ENCODE measurements around the gene CAPZB.

The CAPZB gene

GRCh38 chr1:19496527-19496874, 11.2 kb upstream of the CAPZB start:
- no peak for DNase-seq

DNA sequence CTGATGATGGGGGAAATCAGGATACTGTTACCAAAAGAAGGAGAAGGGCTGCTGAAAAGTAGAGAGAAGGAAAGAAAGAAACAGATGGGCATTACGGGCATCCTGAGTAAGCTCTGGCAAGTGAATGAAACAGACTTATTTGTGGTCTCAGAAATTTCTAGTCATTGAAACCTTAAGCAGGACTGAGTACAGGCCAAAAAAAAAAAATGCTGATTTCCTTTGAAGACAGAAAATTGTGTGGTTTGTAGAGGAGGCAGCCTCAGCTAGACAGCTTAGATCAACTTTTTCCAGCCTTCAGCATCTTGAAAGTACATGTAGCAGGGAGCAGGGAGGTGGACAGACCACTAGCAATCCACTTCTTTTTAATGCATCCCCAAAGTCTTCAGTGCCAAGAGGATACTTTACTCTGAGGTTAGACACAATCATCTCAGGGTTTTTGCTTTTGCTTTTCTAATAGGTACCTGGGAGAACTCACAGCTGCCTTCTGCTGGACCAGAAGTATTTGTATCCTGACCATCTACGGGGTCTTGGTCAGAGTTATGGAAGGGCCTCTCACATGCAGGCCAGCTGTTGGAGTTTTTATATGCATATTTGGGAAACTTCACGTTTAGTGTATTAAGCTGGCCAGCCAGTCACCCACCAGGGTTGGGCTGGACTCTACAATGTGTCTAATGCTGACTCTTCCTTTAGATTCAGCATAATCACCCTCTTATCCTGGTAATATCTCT, 10.6 kb upstream of the CAPZB start:
- no peak for DNase-seq

- no peak for DNase-seq
Measured at GRCh38 chr1:19495000-19495656, 9.8 kb upstream of the CAPZB start.

GRCh38 chr1:19493547-19493946, 8.2 kb upstream of the CAPZB start:
- DNase-seq: no peak

- no peak for DNase-seq
Measured at GRCh38 chr1:19489996-19490395, 4.7 kb upstream of the CAPZB start.

DNA sequence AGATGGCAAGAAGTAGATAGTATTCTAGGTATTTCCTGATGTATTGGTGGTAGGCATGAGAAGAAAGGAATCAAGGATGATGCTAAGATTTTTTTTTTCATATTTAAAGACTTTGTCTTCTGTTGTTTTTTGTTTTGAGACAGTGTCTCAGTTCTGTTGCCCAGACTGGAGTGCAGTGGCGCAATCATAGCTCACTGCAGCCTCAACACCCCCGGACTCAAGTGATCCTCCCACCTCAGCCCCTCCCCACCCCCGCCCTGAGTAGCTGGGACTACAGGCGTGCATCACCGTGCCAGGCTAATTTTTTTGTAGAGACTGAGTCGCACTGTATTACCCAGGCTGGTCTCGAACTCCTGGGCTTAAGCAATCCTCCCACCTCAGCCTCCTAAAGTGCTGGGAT, 2.8 kb upstream of the CAPZB start:
- no peak for DNase-seq

- DNase-seq: no peak
Measured at GRCh38 chr1:19484798-19485361, 459 bp downstream of the CAPZB start.

DNA sequence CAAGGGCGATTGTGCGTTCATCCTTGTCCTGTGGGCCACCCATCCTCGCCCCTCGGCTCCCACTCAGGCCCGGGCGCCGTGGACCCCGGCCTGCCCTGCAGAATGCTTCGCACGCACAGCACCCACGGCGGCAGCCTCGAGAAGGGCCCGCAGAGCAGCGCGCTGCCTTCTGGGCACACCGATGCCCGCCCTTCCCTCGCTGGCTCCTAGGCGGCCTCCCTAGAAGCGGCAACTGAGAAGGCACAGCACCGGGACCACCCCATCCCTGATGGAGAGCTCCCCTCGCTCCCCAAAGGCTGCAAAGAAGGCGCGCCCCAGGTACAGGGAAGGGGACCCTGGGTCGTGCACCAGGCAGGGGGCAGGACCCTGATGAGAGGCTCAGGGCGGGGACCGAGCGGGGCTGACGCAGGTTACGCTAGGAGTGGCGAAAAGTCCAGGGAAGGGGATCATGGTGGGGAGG, 971 bp downstream of the CAPZB start:
- DNase-seq: no peak

- no peak for DNase-seq
Measured at GRCh38 chr1:19483691-19484090, 1.6 kb downstream of the CAPZB start.

DNA sequence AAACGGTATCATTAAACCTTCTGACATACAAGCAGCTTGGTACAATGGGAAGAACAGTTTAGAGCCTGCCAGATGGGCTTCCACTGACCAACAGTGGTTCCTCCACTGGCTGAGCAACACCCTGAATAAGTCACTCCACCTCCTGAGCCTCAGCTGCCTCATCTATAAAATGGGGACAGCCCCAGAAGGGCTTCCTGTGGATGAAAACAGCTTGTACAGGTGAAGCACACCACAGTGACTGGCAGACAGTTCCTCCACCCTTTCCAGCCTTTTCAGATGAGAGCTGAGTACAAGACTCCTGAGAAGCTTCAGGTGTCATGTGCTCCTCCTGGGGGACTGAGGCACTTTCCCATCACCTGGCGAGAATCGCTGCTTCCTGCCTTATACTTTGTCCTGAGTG, 2.1 kb downstream of the CAPZB start:
- no peak for DNase-seq

DNA sequence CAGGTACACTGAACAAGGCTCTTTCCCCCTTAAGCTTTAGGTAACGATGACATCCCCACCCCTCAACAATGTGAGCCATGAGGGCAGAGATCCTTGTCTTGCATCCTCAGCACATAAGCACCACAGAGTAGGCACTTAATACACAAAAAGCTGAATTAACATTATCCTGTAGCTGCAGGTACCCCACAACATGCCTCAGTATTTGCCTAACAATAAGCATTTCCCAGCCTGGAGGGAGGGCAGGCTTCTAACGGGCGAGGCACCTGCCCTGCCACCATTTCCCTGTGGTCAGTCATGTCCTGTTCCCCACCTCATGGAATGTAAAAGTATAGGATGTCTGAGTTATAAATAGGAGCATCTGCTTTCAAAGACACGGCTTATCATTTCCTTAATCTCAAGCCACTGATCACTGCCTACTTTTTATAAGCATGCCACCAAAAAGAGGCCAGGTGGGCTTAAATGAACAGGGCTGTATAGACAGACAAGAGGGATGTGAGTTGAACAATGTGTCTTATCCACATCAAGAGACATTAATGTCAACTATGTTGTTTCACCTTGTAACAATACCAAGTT, 3.4 kb downstream of the CAPZB start:
- DNase-seq: no peak

- no peak for DNase-seq
Measured at GRCh38 chr1:19480282-19480681, 5.1 kb downstream of the CAPZB start.

- DNase-seq: no peak
Measured at GRCh38 chr1:19479351-19480120, 5.8 kb downstream of the CAPZB start.

DNA sequence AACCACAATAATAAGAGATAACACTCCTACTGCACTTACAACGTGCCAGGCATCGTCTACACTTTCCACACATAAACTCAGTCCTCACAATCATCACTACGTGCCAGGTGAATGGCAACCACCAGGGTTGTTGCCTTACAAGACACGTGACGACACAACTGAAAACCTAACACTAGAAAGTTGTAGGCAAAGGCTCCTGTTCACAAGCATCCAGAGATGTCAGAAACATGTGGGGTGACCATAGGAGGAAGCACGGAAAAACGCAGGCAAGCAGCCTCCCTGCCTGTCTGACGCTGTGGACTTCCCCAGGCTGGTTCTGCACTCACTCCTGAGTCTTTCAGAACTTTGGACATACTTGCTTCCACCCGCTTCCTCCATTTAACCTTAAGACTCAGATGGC, 7.0 kb downstream of the CAPZB start:
- no peak for DNase-seq

- DNase-seq: no peak
Measured at GRCh38 chr1:19477284-19478249, 7.8 kb downstream of the CAPZB start.

DNA sequence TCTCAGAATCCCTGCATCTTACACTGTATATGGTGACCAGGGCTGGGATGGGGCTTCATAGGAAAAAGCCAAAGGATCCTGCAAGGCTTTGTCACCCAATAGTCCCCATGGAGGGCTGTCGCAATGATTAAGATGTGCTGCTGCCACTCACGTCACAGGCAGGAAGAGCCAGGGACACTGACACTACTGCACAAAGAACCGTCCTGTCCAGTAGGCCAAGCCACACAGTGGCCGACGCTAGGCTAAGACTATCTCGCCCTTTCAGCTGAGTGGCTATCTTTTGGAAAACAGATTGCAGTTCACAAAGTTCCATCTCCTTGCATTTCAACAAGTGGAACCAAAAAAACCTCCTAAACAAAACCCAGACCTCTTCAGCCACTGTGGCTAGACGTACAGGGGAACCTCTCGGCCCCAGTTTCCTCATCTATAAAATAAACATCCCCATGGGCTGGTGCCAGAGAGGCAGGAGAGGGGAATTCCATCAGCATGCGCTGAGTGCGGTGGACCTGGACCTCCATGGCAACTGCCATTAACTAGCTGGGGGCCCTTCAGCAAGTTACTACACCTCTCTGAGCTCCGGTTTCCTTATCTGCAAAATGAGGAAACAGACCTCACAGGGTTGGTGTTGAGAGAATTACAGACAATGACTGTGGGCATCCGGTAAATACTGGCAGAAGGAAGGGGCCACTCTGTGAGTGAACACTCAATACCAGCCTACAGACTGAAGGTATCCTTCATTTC, 8.7 kb downstream of the CAPZB start:
- DNase-seq: no peak

DNA sequence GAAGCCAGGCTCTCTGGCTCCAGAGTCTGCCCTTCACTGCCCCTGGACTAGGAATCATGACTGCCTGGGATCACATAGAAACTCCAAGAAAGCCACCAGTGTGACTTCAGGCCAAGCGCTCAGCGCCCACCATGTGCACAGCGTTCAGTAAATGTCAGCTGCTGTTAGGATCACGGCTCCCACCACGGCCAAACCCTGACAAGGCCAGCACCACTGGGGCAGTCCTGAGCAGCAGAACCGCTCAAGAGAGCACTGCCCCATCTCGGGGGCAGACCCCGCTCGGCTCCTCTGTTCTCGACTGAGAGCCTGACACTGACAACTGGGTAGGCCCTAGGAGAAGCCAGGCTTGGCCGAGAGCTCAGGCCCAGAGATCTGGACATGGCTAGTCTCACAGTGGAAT, 10.0 kb downstream of the CAPZB start:
- no peak for DNase-seq

- DNase-seq: no peak
Measured at GRCh38 chr1:19472174-19472573, 13.2 kb downstream of the CAPZB start.

DNA sequence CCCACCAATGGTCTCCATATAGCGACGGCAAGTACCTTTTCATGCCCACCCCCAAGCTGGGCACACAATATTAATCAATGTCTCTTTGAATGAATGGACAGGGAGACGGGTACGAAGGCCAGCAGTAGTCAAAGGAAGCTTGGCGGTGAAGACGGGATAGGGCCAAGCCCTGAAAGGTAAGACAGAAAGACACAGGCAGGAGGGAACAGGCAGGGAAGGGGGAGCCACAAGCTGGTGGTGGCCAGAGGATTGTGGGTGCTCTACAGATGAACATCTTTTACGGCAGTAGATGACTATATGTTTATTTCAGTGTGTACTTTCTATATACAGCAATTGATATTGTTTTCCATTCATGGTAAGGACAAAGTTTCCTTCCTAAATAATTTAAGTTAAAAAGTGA, 16.3 kb downstream of the CAPZB start:
- DNase-seq: no peak

GRCh38 chr1:19468397-19468956, 16.9 kb downstream of the CAPZB start:
- DNase-seq: peak; percentile 84
